C1 segment of cervical spinal cord (tissue), 14 donors: ENCODE measurements around the gene KIF15.
"Not testable (repeated sequence)": the region's sequence is repeated elsewhere in the genome, so short reads cannot be mapped to it uniquely, and the experiment has no call there.

Experiments used
- DNase-seq, 14 donors: peaks; one replicate each; lab custom pipeline; 2025; lab: John Stamatoyannopoulos, UW

KIF15 gene

GRCh38 chr3:44761424-44762169 is at the start of gene KIF15, which contains the start of gene KIAA1143:
TSS of gene KIF15 (plus strand) at chr3:44761794. CDS start at chr3:44761866, 72 bp downstream.
TSS of gene KIAA1143 (minus strand) at chr3:44761619. CDS start at chr3:44761602, 17 bp downstream.
- DNase-seq, result peak; percentile 38 to 92 (median 87)

DNA sequence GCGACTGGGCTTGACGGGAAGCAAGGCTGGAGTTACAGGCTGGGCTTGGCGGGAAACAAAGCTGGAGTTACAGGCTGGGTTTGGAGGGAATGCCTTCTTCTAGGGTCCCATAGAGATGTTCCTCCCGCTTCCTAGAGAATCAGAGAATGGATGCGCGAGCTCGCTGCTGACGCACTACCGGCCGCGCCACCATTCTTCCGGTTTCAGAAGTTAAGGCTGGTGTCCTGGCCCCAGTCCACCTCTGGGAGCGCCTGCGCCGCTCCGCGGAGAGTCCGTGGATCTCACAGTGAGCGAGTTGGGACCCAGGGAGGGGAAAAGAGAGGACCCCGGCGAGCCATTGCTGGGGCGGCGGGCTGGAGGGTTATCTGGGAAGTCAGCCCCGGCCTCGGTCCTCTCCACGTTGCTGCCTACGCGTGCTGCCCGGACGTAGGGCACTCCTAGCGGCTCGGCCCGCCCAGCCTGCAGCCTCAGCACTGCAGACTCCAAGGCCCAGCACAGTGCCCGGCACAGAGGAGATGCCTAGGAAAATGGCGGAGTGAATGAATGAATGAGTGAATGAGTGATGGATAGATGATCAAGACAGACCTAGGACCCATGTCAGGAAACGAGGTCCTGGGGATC is 49.0 kb upstream of the KIF15 start, which contains the start of gene ZNF502:
ZNF502 (plus strand) TSS at position 206 of the 621 bp plus-strand sequence. CDS start 7,602 bp downstream, outside the sequence.
- peak; percentile 9 to 89 (median 82) for DNase-seq

GRCh38 chr3:44721231-44722102 is 40.1 kb upstream of the KIF15 start:
- no peak for DNase-seq

DNA sequence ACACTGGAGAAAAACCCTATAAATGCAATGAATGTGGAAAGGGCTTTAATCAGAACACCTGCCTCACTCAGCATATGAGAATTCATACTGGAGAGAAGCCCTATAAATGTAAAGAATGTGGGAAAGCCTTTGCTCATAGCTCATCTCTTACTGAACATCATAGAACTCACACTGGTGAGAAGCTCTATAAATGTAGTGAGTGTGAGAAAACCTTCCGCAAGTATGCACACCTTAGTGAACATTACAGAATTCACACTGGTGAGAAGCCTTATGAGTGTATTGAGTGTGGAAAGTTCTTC is 39.5 kb upstream of the KIF15 start:
- DNase-seq, result no peak

- peak; percentile 28 to 88 (median 77) for DNase-seq
These were observed 32.1 kb upstream of the KIF15 start, which contains the start of gene ZNF501 for GRCh38 chr3:44729384-44729910. TSS of gene ZNF501 (plus strand) at chr3:44729635. CDS start at chr3:44734422, 4,787 bp downstream.

- DNase-seq, result no peak
These were observed 26.9 kb upstream of the KIF15 start for GRCh38 chr3:44734646-44735168.

GRCh38 chr3:44761101-44761423 is 532 bp upstream of the KIF15 start:
- no peak for DNase-seq

- no peak for DNase-seq
These were observed 630 bp downstream of the KIF15 start for GRCh38 chr3:44762170-44762677.

- no peak for DNase-seq
These were observed 1.1 kb downstream of the KIF15 start for GRCh38 chr3:44762690-44763089.

DNA sequence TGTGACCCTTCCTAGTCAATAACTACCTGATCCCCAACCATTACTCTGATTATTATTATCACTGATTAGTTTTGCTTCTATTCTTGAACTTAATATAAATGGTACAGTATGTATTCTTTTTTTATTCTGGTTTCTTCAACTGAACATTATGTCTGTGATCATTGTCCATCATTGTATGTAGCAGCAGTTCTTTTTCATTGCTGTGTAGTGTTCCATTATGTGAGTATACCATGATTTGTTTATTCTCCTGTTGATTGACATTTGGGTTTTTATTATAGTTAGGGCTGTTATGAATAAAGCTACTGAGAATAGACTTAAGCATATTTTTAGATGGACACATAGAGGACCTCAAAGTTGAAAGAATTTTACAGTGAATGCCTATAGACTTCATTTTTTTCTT is 2.7 kb downstream of the KIF15 start:
- DNase-seq, result no peak

DNA sequence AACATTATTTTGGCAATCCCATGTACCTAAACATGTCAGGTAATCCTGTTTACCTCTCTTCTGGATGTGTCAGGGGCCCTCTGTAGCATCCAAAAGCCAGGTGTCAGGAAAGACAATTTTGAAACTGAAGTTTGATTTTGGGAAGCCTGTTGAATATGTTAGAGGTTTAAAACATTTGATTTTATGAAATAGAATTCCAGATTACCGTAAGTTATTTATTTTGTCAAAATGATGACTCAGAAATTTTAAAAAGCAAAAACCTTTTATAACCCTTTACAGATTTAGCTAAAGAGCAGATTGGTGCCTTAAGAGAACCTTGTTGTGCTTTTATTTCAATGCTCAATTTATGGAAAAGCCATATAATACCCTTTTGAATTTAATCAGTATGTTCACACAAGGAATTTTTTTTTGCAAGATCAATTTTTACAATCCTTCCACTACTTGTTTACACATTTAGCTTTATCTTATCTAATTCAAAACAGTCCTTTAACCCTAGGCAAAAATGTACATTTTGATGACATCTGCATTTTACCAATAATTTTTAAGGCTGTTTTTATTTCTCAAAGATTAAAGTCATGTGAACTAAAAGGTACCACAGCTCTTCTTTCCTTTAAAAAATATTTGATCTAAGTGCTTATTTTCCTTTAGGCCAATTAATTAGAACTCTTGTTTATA is 10.0 kb downstream of the KIF15 start:
- no peak for DNase-seq

- DNase-seq, result no peak
These were observed 10.5 kb downstream of the KIF15 start for GRCh38 chr3:44772099-44772442.

GRCh38 chr3:44782891-44783290 is 21.3 kb downstream of the KIF15 start:
- no peak for DNase-seq

DNA sequence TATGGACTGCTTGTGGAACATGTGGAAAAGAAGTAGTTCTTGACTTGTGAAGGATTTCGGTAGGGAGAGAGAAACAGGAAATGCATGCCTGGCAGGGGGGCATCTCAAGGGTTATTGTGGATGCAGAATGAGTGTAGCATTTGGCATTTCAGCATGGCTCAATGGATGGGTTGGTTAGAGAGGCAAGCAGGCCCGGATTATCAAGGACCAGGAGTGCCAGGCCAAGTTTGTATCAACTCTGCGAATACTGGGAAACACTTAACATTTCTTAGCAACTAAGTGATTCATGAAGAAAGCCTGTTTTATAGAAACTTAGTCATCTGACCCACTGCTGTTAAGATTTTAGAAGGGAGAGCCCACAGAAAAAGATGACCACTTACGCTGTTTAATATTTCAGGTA is 33.6 kb downstream of the KIF15 start:
- DNase-seq, result no peak

- no peak for DNase-seq
These were observed 40.4 kb downstream of the KIF15 start for GRCh38 chr3:44802011-44802410.

DNA sequence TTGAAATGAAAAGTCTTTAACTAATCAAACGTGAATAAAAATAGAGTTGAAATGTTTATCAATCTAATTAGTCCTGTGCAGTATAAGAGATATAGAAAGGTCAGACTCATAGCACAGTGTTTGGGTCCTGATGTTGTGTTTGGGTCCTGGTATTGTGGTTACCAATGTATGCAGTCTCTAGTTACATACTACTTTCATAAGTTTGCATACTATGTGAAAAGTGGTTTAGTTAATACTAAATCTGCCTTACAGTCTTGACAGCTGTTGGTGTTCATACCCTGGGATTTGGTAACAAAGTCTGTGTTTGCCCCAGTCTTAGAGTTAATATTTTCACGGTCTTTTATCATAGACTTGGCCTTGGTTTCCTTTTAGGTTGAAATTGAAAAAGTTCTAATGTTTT is 41.7 kb downstream of the KIF15 start:
- DNase-seq, result no peak

- DNase-seq, result no peak
These were observed 44.4 kb downstream of the KIF15 start for GRCh38 chr3:44805960-44806359.

DNA sequence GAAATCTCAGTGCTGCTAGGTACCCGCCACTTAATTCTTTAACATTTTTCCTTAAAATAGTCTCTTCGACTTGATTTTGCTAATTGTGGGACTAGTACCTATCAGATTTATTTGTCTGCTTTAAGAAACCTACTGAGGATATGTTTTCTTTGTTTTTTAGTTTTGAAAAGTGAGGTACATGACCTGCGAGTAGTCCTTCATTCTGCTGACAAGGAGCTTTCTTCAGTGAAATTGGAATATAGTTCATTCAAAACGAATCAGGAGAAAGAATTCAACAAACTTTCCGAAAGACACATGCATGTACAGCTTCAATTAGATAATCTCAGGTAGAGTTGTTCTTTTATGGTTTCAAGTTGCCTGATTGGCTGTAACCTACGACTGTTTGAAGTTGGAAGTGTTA is 53.2 kb downstream of the KIF15 start:
- DNase-seq, result no peak

GRCh38 chr3:44816334-44816733 is 54.7 kb downstream of the KIF15 start:
- not testable (repeated sequence) for DNase-seq

DNA sequence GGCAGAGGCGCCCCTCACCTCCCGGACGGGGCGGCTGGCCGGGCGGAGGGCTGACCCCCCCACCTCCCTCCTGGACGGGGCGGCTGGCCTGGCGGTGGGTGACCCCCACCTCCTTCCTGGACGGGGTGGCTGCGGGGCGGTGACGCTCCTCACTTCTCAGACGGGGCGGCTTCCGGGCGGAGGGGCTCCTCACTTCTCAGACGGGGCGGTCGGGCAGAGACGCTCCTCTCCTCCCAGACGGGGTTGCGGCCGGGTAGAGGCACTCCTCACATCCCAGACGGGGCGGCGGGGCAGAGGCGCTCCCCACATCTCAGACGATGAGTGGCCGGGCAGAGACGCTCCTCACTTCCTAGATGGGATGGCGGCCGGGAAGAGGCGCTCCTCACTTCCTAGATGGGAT is 59.6 kb downstream of the KIF15 start:
- DNase-seq, result not testable (repeated sequence)
